ENCODE measurements around the gene AUTS2.

The AUTS2 gene

GRCh38 chr7:70047891-70048448 lies 449.7 kb downstream of the AUTS2 start:
- DNase-seq, result no peak

- DNase-seq, result no peak
These were observed 453.5 kb downstream of the AUTS2 start for GRCh38 chr7:70051726-70052125.

- DNase-seq, result no peak
These were observed 454.4 kb downstream of the AUTS2 start for GRCh38 chr7:70052691-70053090.

- DNase-seq, result no peak
These were observed 455.1 kb downstream of the AUTS2 start for GRCh38 chr7:70053421-70053820.

- no peak for DNase-seq
These were observed 455.7 kb downstream of the AUTS2 start for GRCh38 chr7:70053989-70054388.

- no peak for DNase-seq
These were observed 458.1 kb downstream of the AUTS2 start for GRCh38 chr7:70056363-70056762.

GRCh38 chr7:70060298-70061068 lies 462.2 kb downstream of the AUTS2 start:
- DNase-seq, result no peak

GRCh38 chr7:70063371-70063770 lies 465.1 kb downstream of the AUTS2 start:
- no peak for DNase-seq

- DNase-seq, result no peak
These were observed 465.7 kb downstream of the AUTS2 start for GRCh38 chr7:70063927-70064326.

- no peak for DNase-seq
These were observed 468.6 kb downstream of the AUTS2 start for GRCh38 chr7:70066844-70067243.

GRCh38 chr7:70068531-70068930 lies 470.3 kb downstream of the AUTS2 start:
- DNase-seq, result no peak

GRCh38 chr7:70069977-70070376 lies 471.7 kb downstream of the AUTS2 start:
- DNase-seq, result no peak

- DNase-seq, result no peak
These were observed 473.5 kb downstream of the AUTS2 start for GRCh38 chr7:70071766-70072165.

GRCh38 chr7:70072220-70072619 lies 473.9 kb downstream of the AUTS2 start:
- DNase-seq, result peak; percentile 80

- DNase-seq, result no peak
These were observed 478.1 kb downstream of the AUTS2 start for GRCh38 chr7:70076325-70076724.

- no peak for DNase-seq
These were observed 483.9 kb downstream of the AUTS2 start for GRCh38 chr7:70082099-70082611.

GRCh38 chr7:70091362-70091761 lies 493.1 kb downstream of the AUTS2 start:
- no peak for DNase-seq

- DNase-seq, result peak; percentile 62
These were observed 494.3 kb downstream of the AUTS2 start for GRCh38 chr7:70092314-70093204.

- peak; percentile 60 for DNase-seq
These were observed 495.1 kb downstream of the AUTS2 start for GRCh38 chr7:70093205-70093904.

GRCh38 chr7:70094831-70095230 lies 496.6 kb downstream of the AUTS2 start:
- DNase-seq, result no peak

- DNase-seq, result no peak
These were observed 499.4 kb downstream of the AUTS2 start for GRCh38 chr7:70097645-70098044.

- DNase-seq, result no peak
These were observed 499.9 kb downstream of the AUTS2 start for GRCh38 chr7:70098133-70098561.

All from NCI-H2029 (cell line).